Left ventricle myocardium superior (tissue), 1 donor: Measurements from ENCODE around the gene KCNC4. TPM values are rescaled to one million over a fixed set of nuclear protein-coding genes. Genes with fewer than 3 reads are reported as not detected.

ENCODE experiments used
- ATAC-seq: fragments of 200-7000 bp; cut with Tn5 transposase; one replicate; pipeline ENCODE4 v1.9.1; 2020; ENCODE audit warnings: mild to moderate bottlenecking, moderate library complexity
- DNase-seq: peaks from one replicate; pipeline ENCODE4 v3.0.0-alpha.2; 2020
- intact Hi-C: fragments of 100-400 bp; cut with micrococcal nuclease; formaldehyde crosslinking; loops from one replicate; pipeline ENCODE4 v1.11.0; 2022
- long read RNA-seq: library from polyadenylated mRNA; unstranded; transcript quantifications from one replicate; pipeline ENCODE4 v2.0.0, GENCODE V29; 2021
- total RNA-seq: library from RNA; stranded (reverse); fragmentation: NEBNext Ultra II Directional; extraction: Animal tissue kit (Norgen Biotek cat#: 25700); gene quantifications from one replicate; pipeline ENCODE4 v1.2.1, GENCODE V29; 2021
- donor health status: DM: no; HTN: yes; CAD: no; lungs with severe emphysema.

The KCNC4 gene
- total RNA-seq = 4.7 TPM
- long read RNA-seq, full-length matches to known transcripts = 2 of 5 reads
- long read RNA-seq, partial matches to known transcripts = 0 of 5 reads
- long read RNA-seq, other reads (novel, unspliced or antisense) = 3 of 5 reads

DNA sequence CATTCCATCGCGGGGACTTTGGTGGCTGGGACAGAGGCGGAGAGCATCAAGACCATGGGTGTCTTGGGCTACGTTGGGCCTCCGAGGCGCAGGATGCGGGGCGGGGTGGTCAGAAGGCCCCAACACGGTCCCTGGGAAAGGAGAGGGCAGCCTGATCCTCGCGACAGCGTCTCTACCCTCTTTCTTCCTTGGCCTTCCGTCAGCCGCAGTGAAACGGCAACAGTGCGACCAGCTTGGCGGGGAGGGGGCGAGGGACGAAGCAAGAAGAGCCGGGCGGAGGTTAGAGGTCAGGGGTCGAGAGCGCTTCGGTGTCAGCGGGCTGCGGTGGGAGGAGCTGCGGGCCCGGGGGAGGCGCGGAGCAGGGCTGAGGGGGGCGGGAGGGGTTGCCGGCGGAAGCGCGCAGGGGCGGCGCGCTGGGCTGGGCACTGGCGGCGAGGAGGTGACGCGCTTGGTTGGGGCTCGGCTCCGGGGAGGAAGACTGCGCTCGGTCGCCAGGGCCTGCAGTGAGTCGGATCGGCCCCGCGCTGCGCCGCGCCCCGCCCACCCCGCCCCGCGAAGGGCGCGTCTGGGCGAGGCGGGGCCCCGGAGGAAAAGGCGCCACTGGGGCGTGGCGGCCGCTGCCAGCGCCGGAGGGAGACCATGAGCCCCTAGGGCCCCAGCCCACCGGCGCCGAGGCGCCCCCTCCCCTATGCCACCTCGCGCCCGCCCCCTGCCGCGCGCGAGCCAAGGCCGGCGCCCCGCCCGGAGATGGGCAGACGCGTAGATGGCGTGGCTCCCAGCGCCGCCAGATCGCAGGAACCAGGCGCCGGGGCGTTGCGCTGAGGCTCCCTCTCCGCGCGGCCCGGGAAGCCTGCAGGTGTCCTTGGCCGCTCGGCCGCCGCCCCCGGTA, at the start of gene KCNC4:
Gene KCNC4, plus strand, starts transcription at position 600 of the 889 bp plus-strand sequence. CDS start 1,186 bp downstream, outside the sequence.
- intact Hi-C loops = loop anchor here (2.0 kb wide), 1 partner anchor 103 kb away; no protein-coding TSS in a partner anchor
- ATAC-seq = peak; percentile 95
- DNase-seq = peak; percentile 94

- DNase-seq = no peak
- intact Hi-C loops = no loop called here
- no peak for ATAC-seq
These were observed 49.5 kb upstream of the KCNC4 start for GRCh38 chr1:110160538-110161100.

GRCh38 chr1:110161165-110161564, 48.9 kb upstream of the KCNC4 start:
- DNase-seq = no peak
- ATAC-seq = no peak
- intact Hi-C loops = no loop called here

- ATAC-seq = no peak
- intact Hi-C loops = no loop called here
- DNase-seq = no peak
These were observed 48.3 kb upstream of the KCNC4 start for GRCh38 chr1:110161849-110162248.

DNA sequence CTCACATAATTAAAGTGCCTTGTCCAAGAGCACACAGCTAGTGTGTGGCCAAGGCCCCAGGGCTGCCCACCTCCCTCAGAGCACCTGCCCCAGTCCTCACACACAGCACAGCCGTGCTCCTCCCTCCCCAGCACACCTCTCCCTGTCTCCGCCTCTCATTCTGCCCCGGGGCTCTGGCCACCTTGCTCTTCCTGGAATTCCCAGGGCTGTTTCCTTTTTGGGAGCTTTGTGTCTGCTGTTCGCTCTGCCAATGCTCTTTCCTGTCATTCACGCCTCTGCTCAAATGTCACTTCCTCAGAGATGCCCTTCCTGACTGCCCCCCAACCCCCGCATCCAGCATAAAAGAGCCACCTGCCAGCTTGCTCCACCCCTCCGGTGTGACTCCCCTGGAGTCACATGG, 46.5 kb upstream of the KCNC4 start:
- DNase-seq (no peak), ATAC-seq (no peak)
- intact Hi-C loops = no loop called here

- DNase-seq (no peak), ATAC-seq (peak; percentile 43)
- intact Hi-C loops = no loop called here
These were observed 45.3 kb upstream of the KCNC4 start for GRCh38 chr1:110164725-110165350.

GRCh38 chr1:110165761-110166231, 44.3 kb upstream of the KCNC4 start:
- ATAC-seq (peak; percentile 35), DNase-seq (no peak)
- intact Hi-C loops = no loop called here

- DNase-seq = no peak
- no peak for ATAC-seq
- intact Hi-C loops = no loop called here
These were observed 43.3 kb upstream of the KCNC4 start for GRCh38 chr1:110166861-110167260.

DNA sequence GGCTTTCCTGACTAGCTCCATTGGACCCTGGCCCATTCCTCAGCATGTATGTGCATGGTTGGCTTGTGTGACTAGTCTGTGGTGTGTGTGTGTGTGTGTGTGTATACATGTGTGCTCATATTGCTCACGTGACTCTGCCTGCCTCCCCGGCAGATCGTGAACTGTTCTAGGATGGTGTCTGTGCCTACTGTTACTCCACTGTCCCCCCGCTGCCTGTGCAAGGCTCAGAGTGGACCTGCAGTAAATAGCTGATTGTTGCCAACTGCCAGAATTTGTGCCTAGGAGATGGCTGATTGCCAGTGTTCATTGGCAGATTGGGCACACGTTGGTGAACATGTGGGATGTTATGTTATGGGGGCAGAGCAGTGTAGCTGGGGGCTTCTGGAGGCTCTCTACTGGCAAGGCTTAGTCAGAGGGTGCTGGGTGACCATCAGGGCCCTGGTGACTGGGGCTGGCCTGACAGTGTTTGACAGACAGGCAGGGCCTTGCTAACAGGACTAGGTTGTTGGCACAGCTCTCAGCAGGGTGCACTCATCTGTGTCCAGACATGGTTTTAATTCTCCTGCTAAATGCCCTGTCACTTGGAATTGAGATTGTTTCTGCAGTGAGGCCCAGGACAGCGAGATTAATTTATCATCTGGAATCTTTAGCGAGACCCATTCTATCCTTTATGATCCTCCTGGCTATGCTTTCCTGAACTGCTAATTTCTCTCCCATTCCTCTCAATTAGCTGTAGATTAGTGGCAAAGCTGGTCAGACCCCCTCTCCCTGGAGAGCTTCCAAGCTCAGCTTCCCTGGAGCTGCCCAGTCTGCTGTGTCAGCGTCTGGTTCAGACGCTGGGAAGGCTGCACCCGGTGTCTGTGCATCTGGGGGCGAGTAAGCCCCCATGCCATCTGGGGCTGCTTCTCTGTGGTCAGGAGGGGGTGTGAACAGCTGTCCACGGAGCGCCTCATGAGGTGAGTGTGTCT, 39.1 kb upstream of the KCNC4 start:
- intact Hi-C loops = no loop called here
- DNase-seq = no peak
- ATAC-seq = no peak

DNA sequence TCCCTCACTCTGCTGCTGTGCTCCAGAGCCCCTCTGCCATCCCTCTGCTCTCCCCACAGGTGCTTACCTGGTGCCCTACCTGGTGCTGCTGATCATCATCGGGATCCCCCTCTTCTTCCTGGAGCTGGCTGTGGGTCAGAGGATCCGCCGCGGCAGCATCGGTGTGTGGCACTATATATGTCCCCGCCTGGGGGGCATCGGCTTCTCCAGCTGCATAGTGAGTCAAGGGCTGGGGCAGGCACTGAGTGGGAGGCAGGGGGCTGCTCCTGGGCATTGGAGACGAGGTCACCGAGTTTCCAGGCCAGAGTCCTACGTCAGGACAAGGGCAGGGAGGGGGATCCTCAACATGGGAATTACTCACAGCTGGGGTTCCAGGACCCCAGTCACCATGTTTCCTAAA, 38.1 kb upstream of the KCNC4 start:
- no peak for ATAC-seq
- DNase-seq = no peak
- intact Hi-C loops = no loop called here

GRCh38 chr1:110173466-110174105, 36.5 kb upstream of the KCNC4 start:
- DNase-seq = no peak
- no peak for ATAC-seq
- intact Hi-C loops = no loop called here

DNA sequence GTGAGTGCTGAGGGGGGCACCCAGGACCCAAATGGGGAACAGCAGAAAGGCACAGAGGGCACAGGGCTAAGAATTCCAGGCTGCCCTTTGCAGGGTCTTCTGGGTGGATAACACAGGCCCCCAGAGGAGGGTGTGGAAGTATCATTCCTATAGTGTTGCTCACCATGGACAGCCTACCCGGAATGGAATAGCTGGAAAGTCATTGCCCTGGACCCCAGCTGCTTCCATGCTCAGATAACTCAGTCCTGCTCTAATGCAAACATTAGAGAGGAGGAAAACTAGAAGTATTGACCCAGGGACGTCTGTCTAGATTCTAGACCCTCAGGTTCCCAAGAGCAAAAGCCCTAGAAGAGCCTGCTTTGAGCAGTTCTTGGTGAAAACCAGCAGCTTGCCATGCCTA, 35.2 kb upstream of the KCNC4 start:
- no peak for DNase-seq
- no peak for ATAC-seq
- intact Hi-C loops = no loop called here

GRCh38 chr1:110176299-110176956, 33.7 kb upstream of the KCNC4 start:
- DNase-seq (peak; percentile 75), ATAC-seq (peak; percentile 75)
- intact Hi-C loops = no loop called here

- DNase-seq (no peak), ATAC-seq (peak; percentile 28)
- intact Hi-C loops = no loop called here
These were observed 32.3 kb upstream of the KCNC4 start for GRCh38 chr1:110177775-110178174.

GRCh38 chr1:110183642-110184167, 26.4 kb upstream of the KCNC4 start:
- intact Hi-C loops = no loop called here
- DNase-seq (no peak), ATAC-seq (no peak)

- intact Hi-C loops = no loop called here
- DNase-seq = no peak
These were observed 25.7 kb upstream of the KCNC4 start for GRCh38 chr1:110184446-110184845.

GRCh38 chr1:110185181-110185580, 24.9 kb upstream of the KCNC4 start:
- intact Hi-C loops = no loop called here
- DNase-seq = peak; percentile 66
- ATAC-seq = peak; percentile 77

More at GRCh38 chr1:110184446-110184845, 25.7 kb upstream of the KCNC4 start:
- ATAC-seq = no peak
